ENCODE results near the gene KREMEN2.

KREMEN2 gene

DNA sequence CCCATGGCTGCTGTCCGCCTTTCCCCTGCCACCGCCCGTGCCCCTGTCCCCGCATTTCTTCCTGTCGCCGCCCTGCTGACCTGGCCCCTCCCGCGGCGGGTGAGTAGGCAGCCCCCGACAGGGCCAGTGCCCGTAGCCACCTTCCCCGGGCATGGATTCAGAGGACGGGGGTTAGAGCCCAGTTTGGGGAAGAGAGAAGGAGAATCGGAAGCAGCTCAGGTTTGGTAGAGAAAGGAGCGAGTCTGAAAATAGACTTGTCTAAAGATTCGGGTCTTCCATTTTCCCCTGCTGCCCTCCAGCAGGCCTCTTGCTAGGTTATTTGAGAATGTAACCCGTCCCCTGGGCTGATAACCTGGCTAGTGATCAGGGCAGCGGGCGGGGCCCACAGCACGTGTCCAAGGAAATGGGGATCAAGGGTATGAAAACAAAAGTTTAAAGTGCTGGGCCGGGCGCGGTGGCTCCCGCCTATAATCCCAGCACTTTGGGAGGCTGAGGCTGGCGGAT, 40.8 kb downstream of the KREMEN2 start:
- no peak for DNase-seq (ENCODE audit: low read depth in 2 of 2)

DNA sequence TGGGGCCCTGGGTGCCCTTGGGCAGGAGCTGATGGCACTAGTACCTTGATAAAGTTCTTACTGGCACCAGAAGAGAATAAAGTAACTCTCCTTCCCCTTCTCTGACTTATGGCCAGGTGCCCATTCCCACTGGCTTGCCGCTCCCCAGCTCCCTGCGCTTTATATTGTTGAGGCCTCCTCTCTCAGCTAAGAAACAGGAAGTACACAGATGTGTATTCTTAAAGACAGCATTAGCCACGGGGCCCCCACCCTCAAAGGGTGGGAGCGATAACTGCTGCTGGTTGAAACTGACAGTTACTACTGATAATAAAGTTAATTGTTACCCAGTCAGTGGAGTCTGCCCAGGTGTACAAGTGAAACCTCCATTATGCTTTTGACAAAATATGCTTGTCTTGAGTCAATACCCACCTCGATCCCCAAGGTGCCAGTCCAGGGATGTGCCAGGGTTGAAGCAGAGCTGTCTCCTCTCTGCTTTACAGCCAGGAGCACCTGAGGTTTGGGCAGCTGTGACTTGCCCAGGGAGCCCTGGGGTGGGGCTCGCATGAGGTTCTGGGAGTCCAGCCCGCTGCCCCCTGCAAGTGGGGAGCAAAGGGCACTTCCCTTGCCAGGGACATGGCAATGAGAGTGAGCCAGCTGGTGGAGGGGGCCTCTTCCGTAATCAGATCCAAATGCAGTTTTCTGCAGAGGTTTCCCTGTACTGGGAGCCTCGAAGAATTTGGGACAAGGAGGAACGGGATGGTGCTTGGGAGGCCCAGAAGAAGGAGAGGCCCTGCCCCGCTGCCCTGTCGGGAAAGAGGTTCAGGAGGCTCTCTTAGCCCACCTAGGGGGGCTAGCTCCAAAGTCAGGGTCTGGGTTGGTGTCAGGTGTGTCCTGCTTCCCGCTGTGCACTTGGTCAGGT, 43.2 kb downstream of the KREMEN2 start:
- no peak for DNase-seq (ENCODE audit: low read depth in 2 of 2)

DNA sequence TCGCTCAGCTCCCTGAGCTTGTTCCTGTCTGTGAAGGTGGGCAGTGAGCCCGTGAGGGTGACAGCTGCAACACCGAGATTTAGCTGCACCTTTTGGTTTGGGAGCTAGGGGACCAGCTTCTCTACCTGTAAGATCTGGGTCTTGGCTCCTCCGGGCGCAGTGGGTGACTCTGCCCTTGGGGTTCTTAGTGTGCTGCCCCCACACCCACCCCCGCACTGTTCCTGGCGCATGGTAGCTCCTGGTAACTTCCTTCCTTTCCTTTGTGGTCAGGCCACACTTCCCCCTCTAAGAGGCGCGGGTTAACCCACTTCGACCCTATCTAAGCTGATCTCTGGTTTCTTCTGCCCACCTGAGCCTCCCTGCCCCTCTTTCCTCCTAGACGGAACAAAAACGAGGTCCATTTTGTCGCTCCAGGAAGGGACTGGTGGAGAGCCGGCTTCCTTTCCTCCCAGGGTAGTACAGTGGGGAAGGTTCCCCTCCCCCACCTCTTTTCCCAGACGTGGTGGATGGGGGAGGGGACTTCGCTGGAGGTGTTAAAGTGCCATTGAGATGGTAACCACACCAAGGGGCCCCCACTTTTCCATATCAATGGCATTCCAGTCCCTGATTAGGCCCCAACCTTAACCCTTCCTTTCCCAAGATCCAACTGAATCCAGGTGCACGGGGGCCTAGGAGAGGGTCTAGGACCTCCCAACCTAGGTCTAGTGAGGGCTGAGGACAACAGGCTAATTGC, 44.0 kb downstream of the KREMEN2 start:
- DNase-seq (ENCODE audit: low read depth in 2 of 2), result no peak

DNA sequence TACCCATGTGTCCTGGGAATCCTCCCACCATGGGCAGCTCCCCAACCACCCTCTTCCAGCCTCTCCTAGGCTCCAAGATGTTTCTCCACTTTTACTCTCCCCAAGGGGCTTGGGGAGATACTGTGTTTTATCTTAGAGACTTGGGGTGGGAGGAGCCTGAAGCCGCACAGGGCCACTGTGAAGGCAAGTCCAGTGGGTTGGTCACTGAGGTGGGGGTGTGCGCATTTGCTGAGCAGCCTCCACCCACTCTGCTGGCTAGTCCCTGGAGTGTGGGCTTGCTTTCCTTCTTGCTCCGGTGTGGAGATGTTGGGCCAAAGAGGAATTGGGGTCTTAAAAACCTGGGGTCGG, 44.6 kb downstream of the KREMEN2 start:
- no peak for DNase-seq (ENCODE audit: low read depth in 2 of 2)

DNA sequence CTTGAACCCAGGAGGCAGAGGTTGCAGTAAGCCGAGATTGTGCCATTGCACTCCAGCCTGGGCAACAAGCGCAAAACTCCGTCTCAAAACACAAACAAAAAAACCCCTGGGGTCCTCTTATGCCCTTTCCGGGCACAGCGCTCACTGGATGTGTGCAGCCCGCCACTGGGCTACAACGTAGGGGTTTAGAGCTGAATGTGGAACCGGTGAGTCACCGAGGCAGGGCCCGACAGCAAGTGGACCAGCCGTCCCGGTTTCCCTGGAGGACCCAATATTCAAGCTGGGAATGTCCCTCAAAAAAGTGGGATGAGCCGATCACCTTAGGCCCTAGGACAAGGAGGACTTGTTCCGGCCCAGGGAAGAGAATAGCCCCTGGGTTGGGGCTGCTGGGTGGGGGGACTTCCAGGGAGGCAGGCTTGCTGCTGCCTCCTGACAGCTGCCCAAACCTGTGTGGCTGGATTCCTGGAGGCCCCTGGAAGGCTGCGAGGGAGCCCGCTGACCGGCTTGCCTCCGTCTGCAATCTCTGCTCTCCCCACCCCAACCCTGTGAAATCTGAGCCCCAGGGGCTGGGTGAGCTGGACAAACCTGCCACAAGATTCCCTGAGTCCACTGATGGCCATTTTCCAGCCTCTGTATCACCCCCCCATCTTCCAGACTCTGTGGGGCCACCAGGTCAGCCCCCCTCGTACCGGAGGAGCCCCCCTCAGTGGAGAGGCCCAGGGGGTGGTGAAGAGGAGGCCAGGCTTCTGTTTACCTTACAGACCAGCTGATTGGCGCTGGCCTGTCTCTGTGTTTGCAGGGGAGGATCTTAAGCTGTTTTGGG, 45.7 kb downstream of the KREMEN2 start:
- DNase-seq (ENCODE audit: low read depth in 2 of 2), result no peak

DNA sequence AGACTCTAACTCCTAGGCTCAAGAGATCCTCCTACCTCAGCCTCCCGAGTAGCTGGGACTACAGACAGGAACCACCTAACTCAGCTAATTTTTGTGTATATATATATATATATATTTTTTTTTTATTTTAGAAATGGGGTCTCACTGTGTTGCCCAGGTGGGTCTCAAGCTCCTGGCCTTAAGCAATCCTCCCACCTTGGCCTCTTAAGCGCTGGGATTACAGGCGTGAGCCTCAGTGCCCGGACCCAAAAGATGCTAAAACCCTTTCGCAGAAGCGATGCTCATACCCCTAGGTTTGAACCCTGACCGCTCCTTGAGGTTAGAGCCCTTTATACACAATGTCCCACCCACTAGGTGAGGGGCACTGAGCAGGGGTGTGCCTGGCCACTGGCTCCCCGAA, 46.4 kb downstream of the KREMEN2 start:
- no peak for DNase-seq (ENCODE audit: low read depth in 2 of 2)

DNA sequence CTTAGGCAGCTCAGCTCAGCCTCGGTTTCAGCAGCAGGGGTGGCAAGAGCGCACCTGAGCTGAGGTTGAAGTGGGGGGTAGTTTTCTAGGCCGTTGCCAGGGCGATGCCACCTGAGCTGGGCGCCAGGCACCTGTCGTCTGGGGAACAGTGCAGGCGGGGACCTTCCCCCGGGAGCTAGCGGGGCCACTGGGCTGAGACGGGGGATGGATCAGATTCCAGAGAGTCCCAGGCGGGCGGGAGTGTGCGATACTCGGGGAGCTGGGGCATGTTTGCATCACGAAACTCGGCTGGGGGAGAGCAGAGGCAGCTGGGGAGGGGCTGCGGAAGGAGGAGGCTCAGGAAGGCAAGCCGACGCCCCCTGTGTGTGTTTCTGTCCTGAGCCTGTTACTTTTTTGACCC, 48.2 kb downstream of the KREMEN2 start:
- no peak for DNase-seq (ENCODE audit: low read depth in 2 of 2)

DNA sequence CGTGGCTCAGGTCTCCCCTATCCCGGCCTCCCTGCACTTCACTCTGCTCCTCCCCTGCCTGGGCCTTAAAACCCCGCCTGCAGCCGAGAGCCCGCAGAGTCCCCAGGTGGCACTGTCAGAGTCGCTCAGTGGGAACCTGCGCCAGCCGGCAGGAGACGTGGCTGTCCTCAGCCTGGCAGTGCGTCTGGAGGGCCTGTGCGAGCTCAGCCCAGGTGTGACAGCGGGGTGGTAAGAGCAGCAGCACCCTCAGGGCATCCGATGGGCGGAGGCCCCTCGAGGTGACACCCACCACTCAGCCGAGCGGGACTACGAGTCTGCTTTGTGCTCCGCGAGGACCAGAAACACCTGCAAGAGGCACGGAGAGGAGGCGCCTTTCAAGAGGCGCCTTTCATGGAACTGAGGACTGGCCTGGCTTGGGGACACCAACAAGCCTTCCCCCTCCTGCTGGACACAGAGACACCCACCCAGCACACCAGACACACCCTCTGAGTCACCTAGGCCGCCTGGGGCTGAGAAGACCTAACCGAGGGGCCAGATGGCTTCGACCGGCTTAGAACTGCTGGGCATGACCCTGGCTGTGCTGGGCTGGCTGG, 48.8 kb downstream of the KREMEN2 start, which contains the start of gene CLDN9:
Gene CLDN9, plus strand, starts transcription at position 96 of the 593 bp plus-strand sequence. Its CDS starts 440 bp downstream, at position 536.
- no peak for DNase-seq (ENCODE audit: low read depth in 2 of 2)

DNA sequence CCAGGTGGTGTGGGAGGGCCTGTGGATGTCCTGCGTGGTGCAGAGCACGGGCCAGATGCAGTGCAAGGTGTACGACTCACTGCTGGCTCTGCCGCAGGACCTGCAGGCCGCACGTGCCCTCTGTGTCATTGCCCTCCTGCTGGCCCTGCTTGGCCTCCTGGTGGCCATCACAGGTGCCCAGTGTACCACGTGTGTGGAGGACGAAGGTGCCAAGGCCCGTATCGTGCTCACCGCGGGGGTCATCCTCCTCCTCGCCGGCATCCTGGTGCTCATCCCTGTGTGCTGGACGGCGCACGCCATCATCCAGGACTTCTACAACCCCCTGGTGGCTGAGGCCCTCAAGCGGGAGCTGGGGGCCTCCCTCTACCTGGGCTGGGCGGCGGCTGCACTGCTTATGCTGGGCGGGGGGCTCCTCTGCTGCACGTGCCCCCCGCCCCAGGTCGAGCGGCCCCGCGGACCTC, 49.4 kb downstream of the KREMEN2 start:
- DNase-seq (ENCODE audit: low read depth in 2 of 2), result no peak

DNA sequence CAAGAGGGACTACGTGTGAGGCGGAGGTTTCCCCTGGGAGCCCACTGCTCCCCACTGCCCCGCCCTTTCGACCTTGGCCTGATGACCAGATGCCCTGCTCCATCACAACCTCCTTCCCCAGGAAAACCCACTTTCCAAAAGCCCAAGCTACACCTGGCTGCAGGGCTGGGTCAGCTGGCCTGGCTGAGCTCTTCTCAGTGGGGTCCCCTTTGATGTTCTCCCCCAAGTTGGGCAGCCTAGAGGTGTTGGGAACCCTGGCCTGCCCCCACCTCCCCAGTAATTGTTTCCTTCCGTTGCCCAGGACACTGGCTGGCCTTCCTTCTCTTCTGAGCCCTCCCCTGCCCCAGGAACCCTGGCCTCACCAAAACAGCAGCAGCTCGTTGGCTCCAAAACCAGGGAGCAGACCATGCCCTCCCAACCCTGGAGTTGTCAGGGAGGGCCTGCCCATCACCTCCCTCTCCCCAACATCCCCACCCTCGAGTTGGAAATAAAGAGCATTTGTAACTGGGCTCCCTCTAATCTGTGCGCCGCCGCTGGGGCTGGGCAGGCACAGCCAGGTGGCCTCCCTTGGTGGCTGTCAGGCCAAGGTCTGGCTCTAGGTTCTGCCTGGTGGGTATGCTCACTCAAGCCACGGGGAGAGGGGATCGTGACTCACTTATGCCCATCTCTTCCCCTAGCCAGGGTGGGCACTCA, 50.1 kb downstream of the KREMEN2 start:
- no peak for DNase-seq (ENCODE audit: low read depth in 2 of 2)

DNA sequence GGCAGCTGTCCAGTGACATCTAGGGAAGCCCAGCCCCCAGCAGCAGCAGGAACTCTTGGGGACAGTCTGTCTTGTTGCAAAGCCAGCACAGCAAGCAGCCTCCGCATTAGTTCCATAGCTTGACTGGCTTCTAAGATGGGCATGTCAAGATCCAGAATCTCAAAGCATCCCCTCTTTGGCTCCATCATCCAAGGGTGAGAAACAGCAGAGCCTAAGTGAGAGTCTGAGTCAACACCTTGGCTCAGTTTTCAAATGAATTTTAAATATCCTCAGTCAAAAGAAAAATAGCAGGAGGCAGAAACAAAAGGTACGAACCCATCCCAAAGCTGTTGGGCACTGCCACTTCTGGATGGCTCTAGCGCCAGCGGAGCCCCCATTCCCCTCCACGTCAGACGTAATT, 50.9 kb downstream of the KREMEN2 start:
- no peak for DNase-seq (ENCODE audit: low read depth in 2 of 2)

DNA sequence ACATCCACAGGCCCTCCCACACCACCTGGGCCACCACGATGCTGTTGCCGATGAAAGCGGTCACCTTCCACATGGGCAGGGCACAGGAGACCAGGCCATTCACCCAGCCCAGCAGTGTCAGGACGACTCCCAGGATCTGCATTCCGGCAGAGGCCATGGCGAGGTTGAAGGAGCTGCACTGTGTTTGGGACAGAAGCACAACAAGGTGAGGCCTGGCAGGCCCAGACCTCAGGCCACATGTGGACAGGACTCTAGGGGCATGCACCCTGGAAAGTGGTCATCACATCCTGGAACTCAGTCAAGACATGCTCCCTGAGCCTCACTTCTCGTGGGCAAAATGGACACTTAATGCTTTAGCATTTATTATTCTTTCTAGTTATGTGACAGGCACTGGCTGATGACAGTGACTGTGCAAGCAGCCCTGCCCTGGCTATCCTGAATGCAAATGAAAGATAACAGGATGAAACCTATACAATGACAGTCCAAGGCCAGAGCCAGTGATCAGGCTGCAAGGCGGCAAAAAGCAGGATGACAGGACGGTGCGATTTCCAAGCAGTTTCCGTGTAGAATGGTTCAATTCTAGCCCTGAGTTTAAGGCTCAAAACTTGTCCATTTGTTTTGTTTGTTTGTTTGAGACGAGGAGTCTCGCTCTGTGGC, 51.9 kb downstream of the KREMEN2 start:
- no peak for DNase-seq (ENCODE audit: low read depth in 2 of 2)

DNA sequence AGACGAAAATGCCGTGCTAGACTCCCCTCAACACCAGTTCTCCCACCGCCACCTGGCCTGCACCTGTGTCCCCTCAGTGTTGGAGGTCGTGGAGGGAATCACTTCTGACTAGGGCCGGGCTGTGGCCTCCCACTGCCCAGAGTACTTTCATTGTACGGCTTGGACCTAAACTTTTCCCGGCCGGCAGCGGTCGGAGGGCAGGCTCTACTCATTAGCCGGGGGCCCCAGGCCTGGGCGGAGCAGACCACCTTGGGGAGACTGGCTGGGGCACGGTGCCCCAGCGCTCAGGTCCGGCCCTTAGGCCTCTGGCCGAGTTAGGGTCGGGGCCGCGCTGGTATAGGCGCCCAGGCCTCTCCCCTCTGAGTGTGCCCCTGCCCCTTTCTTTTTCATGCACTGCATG, 53.3 kb downstream of the KREMEN2 start:
- DNase-seq (ENCODE audit: low read depth in 2 of 2), result no peak
